ENCODE measurements around the gene PDK3.

DNA sequence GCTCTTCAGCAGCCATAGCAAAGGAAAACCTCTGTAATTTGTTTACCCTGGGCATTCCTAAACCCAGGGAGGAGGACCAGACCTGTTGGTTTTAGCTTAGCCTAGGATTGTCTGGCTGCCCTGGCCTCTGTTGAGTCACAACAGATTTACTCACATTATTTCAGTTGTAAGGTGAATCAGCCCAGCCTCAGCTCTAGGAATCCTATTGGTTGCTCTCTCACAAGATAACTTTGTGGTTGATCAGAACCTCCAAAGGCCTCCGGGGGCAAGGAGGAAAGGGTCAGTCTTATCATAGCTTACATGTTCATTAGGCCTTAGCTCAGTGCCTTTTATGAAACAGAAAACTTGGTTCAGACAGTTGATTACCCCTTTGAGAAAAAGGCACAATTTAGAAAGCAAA is 41.0 kb downstream of the PDK3 start:
- TF ChIP-seq, protein P1, sequence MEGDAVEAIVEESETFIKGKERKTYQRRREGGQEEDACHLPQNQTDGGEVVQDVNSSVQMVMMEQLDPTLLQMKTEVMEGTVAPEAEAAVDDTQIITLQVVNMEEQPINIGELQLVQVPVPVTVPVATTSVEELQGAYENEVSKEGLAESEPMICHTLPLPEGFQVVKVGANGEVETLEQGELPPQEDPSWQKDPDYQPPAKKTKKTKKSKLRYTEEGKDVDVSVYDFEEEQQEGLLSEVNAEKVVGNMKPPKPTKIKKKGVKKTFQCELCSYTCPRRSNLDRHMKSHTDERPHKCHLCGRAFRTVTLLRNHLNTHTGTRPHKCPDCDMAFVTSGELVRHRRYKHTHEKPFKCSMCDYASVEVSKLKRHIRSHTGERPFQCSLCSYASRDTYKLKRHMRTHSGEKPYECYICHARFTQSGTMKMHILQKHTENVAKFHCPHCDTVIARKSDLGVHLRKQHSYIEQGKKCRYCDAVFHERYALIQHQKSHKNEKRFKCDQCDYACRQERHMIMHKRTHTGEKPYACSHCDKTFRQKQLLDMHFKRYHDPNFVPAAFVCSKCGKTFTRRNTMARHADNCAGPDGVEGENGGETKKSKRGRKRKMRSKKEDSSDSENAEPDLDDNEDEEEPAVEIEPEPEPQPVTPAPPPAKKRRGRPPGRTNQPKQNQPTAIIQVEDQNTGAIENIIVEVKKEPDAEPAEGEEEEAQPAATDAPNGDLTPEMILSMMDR (IDR thresholded peaks at IDR 0.05; ENCODE audit: low read length): no peak
- no peak for TF ChIP-seq EZH2phosphoT487 (IDR thresholded peaks at IDR 0.05; ENCODE audit: low read length)
- TF ChIP-seq EZH2 (optimal IDR thresholded peaks at IDR 0.05; ENCODE audit: low read depth, low read length): no peak
